VCaP (cell line): Measurements from ENCODE around the gene RMND1.

Source experiments
- H3K27ac ChIP-seq: fragments of 450-650 bp; 2 replicates; pipeline ENCODE4 v1.5.1; 2017
- TF ChIP-seq, protein P1 (sequence below): fragments of 450-650 bp; conservative IDR thresholded peaks from 2 replicates; pipeline ENCODE4 v1.5.1; 2017; ENCODE audit warnings: mild to moderate bottlenecking, moderate library complexity

Gene RMND1

GRCh38 chr6:151494235-151494935, 42.5 kb upstream of the RMND1 start:
- TF ChIP-seq, protein P1, sequence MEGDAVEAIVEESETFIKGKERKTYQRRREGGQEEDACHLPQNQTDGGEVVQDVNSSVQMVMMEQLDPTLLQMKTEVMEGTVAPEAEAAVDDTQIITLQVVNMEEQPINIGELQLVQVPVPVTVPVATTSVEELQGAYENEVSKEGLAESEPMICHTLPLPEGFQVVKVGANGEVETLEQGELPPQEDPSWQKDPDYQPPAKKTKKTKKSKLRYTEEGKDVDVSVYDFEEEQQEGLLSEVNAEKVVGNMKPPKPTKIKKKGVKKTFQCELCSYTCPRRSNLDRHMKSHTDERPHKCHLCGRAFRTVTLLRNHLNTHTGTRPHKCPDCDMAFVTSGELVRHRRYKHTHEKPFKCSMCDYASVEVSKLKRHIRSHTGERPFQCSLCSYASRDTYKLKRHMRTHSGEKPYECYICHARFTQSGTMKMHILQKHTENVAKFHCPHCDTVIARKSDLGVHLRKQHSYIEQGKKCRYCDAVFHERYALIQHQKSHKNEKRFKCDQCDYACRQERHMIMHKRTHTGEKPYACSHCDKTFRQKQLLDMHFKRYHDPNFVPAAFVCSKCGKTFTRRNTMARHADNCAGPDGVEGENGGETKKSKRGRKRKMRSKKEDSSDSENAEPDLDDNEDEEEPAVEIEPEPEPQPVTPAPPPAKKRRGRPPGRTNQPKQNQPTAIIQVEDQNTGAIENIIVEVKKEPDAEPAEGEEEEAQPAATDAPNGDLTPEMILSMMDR = no peak
- H3K27ac ChIP-seq = no peak overlapping the region

GRCh38 chr6:151493804-151494234, 41.9 kb upstream of the RMND1 start, which contains the start of gene CCDC170:
CCDC170 (plus strand) TSS chr6:151494017; CDS start chr6:151494129, 112 bp downstream.
- no peak within 1 kb of the TSS for H3K27ac ChIP-seq
- TF ChIP-seq, protein P1 = no peak

DNA sequence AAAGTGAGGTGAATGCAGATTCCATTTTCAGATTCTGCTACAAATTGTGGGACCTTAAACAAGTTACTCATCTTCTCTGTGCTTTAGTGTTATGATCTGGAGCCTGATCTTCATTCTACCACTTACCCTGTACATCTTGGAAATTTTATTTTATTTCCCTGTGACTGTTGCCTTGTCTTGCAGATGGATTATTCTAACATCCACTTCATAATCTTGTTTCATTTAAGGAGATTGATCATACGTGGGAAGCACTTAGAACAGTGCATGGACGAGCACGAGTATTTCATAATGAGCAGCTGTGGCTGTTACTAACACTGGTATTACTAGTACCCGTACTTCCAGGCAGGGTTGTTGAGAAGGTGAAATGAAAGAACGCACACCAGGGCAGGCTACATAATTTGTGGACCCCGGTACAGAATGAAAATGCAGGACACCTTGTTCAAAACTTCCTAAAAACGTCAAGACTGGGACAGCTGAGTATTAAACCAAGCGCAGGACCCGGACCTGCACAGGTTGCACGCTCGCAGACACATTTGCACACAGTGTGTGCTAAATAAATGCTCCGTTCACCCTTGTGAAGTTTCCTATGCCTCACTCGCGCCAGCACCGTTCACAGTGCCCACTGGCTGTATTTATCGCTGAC, 41.4 kb upstream of the RMND1 start:
- TF ChIP-seq, protein P1 = 0 out of 2 replicates have a peak, but pooled peaks have one; percentile 4

DNA sequence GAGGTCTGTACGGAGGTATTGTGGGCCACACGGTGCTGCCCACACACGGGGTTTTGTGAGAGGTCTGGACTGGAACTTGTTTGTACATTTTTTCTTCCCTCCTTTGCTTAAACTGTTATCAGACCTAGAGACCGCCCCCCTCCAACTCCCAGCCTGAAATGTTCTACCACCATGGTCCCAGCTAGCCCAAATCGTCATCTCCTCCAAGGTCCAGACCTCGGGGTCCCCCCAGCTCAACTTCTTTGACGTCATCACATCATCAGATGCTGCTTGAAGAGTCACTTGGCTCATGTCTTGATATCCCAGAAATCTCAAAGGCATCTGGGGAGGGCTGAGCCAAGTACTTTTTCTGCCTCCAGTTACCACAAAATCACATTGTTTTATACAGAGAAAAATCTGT, 39.1 kb upstream of the RMND1 start:
- TF ChIP-seq, protein P1 = no peak
- no peak overlapping the region for H3K27ac ChIP-seq

More for the DNA sequence above, 41.4 kb upstream of the RMND1 start:
- H3K27ac ChIP-seq = no peak overlapping the region

DNA sequence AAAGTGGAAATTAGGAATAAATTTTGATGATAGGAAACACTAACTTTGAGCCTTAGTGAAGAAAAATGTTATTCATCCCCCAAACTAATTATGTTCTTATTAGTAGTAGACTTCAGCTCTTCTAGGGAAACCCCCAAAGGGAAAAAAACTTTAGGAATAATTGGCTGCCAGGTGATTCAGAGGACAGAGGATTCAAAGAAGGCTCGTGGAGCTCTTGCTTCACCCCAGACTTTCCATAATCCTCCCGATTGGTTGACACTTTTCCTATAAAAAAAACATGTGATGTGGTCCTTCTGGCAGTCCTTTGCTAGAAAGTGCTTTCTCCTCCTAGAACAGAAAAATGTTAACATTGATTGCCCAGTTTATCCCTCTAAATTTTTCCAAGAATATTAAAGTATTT, 36.3 kb upstream of the RMND1 start:
- TF ChIP-seq, protein P1 = no peak
- H3K27ac ChIP-seq = no peak overlapping the region

DNA sequence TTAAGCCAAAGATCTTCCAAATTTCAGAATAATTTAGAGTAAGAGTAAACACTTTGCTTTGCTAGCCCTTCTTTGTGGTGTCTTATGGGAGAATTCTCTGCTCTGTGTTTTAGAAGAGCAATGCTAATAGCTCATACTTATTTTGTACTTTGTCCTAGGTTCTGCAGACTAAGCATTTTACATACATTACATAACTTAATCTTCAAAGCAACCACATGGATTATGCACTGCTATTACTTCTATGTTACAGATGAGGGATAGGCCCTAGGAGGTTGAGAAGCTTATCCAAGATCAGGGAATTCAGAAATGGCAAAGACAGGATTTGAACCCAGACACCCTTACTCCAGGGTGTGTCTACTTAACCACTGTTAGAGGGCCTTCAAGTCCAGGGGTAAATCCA, 32.1 kb upstream of the RMND1 start:
- TF ChIP-seq, protein P1 = no peak
- no peak overlapping the region for H3K27ac ChIP-seq

- H3K27ac ChIP-seq = no peak overlapping the region
- TF ChIP-seq, protein P1 = no peak
Observed at GRCh38 chr6:151482290-151482689, 30.4 kb upstream of the RMND1 start.
